Ascending aorta (tissue), 2 donors: ENCODE data around the gene IMPA2. TPM values are rescaled to one million over a fixed set of nuclear protein-coding genes. Genes with fewer than 3 reads are reported as not detected.
"Not testable (repeated sequence)": the region's sequence is repeated elsewhere in the genome, so short reads cannot be mapped to it uniquely, and the experiment has no call there.

Source experiments
- DNase-seq, 2 donors: peaks; one replicate each; pipeline ENCODE4 v3.0.0-alpha.2; 2019; ENCODE audit warnings: low spot score in 2 of 2
- H3K27ac ChIP-seq, 2 donors: fragments of 200-600 bp; sonication (generic); one replicate each; pipeline ENCODE4 v1.5.1; 2016 to 2017; ENCODE audit warnings: mild to moderate bottlenecking in 1 of 2
- H3K27me3 ChIP-seq: fragments of 200-600 bp; sonication (generic); one replicate; pipeline ENCODE4 v1.5.1; 2017
- H3K36me3 ChIP-seq, 2 donors: fragments of 200-600 bp; sonication (generic); one replicate each; pipeline ENCODE4 v1.5.1; 2016
- H3K4me1 ChIP-seq, 2 donors: fragments of 200-600 bp; sonication (generic); one replicate each; pipeline ENCODE4 v1.5.1; 2016 to 2017; ENCODE audit warnings: mild to moderate bottlenecking in 1 of 2
- H3K4me3 ChIP-seq, 2 donors: fragments of 200-600 bp; sonication (generic); one replicate each; pipeline ENCODE4 v1.5.1; 2016 to 2017; ENCODE audit warnings: mild to moderate bottlenecking in 1 of 2
- H3K9me3 ChIP-seq, 2 donors: fragments of 200-600 bp; sonication (generic); one replicate each; pipeline ENCODE4 v1.5.1; 2016
- intact Hi-C: fragments of 100-400 bp; cut with DNase I; formaldehyde crosslinking; loops from one replicate; pipeline ENCODE4 v1.15.1; 2023
- total RNA-seq: library from RNA; depleted of rRNA; stranded (reverse); fragments of >200 nt; gene quantifications from one replicate; pipeline ENCODE4 v1.1.0, GENCODE V29; 2016
- TF ChIP-seq, protein P1 (sequence below), 3 experiments: fragments of 200-600 bp in 2 of 3; fragments of 450-650 bp in 1 of 3; sonication (generic) in 2 of 3; IDR thresholded peaks; one replicate each; pipeline ENCODE4 v1.5.1; 2016 to 2019; ENCODE audit warnings: antibody characterized with exemption in 3 of 3, mild to moderate bottlenecking in 1 of 3, moderate library complexity in 1 of 3

The IMPA2 gene
- total RNA-seq, 1 donor from 2014 or later, result 43.4 TPM

GRCh38 chr18:12036201-12036751, 55.0 kb downstream of the IMPA2 start:
- TF ChIP-seq, protein P1, sequence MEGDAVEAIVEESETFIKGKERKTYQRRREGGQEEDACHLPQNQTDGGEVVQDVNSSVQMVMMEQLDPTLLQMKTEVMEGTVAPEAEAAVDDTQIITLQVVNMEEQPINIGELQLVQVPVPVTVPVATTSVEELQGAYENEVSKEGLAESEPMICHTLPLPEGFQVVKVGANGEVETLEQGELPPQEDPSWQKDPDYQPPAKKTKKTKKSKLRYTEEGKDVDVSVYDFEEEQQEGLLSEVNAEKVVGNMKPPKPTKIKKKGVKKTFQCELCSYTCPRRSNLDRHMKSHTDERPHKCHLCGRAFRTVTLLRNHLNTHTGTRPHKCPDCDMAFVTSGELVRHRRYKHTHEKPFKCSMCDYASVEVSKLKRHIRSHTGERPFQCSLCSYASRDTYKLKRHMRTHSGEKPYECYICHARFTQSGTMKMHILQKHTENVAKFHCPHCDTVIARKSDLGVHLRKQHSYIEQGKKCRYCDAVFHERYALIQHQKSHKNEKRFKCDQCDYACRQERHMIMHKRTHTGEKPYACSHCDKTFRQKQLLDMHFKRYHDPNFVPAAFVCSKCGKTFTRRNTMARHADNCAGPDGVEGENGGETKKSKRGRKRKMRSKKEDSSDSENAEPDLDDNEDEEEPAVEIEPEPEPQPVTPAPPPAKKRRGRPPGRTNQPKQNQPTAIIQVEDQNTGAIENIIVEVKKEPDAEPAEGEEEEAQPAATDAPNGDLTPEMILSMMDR (IDR thresholded peaks at IDR 0.05), result no peak
- H3K36me3 ChIP-seq, result peaks cover 0 to under 1% of the 10 kb centered on the region in 2 donors
- H3K4me3 ChIP-seq, result no peak overlapping the region
- no peak overlapping the region for H3K27ac ChIP-seq
- H3K4me1 ChIP-seq, result no peaks in the 10 kb centered on the region
- intact Hi-C loops, result loop anchor here (5.0 kb wide), 1 partner anchor 379 kb away; no protein-coding TSS in a partner anchor
- H3K9me3 ChIP-seq, result no peaks in the 10 kb centered on the region
- no peaks in the 10 kb centered on the region for H3K27me3 ChIP-seq
- DNase-seq, result no peak

DNA sequence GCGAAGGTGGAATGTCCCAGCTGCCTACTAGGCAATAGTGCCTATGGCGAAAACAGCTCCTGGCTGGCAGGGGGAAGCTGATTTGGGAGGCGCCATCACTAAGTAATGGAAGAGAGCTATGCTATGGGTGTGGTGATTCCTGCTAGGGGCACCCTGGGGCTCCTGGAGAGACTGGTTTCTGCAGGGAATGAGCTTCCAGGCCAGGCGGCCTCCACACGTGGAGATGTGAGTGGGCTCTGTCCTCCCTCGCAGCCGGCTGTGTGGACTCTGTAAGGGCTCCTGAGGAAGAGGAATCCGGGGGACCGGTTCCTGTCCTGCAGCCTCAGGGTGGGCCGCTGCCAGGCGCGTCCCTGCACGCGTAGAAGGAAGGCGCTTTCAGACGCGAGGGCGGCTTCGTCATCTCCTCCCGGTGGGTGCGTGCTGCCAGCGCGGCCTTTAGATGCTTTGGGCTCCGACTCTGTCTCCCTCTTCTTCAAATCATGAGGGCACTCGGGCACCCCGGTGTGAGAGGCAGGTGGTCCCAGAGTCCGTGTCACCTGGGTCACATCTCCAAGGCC, 56.9 kb downstream of the IMPA2 start:
- H3K27me3 ChIP-seq, result no peaks in the 10 kb centered on the region
- H3K4me1 ChIP-seq, result no peaks in the 10 kb centered on the region
- H3K9me3 ChIP-seq, result no peaks in the 10 kb centered on the region
- H3K4me3 ChIP-seq, result peak overlapping the region; percentile 57 to 74
- TF ChIP-seq, protein P1 (IDR thresholded peaks at IDR 0.05), result no peak
- DNase-seq, result no peak
- no peak overlapping the region for H3K27ac ChIP-seq
- intact Hi-C loops, result loop anchor here (5.0 kb wide), 1 partner anchor 381 kb away; no protein-coding TSS in a partner anchor
- no peaks in the 10 kb centered on the region for H3K36me3 ChIP-seq

GRCh38 chr18:12038639-12039539, 57.6 kb downstream of the IMPA2 start:
- Histone ChIP-seq H3K27me3 (no peaks in the 10 kb centered on the region), H3K4me1 (no peaks in the 10 kb centered on the region), H3K9me3 (no peaks in the 10 kb centered on the region), H3K36me3 (no peaks in the 10 kb centered on the region), H3K4me3 (peak overlapping the region; percentile 57 to 74), H3K27ac (no peak overlapping the region)
- DNase-seq, result peak; percentile 25 to 91
- intact Hi-C loops, result loop anchor here (1.0 to 5.0 kb wide), 3 partner anchors 101 to 382 kb away; partner anchors contain the start of gene MPPE1
- TF ChIP-seq, protein P1 (IDR thresholded peaks at IDR 0.05), result peak; percentile 95 to 100 (median 99)

GRCh38 chr18:12039540-12039930, 58.2 kb downstream of the IMPA2 start:
- H3K27me3 ChIP-seq, H3K4me1 ChIP-seq, DNase-seq, H3K9me3 ChIP-seq, H3K27ac ChIP-seq, H3K4me3 ChIP-seq, H3K36me3 ChIP-seq: not testable (repeated sequence)
- intact Hi-C loops, result loop anchor here (1.0 to 5.0 kb wide), 3 partner anchors 101 to 382 kb away; partner anchors contain the start of gene MPPE1

DNA sequence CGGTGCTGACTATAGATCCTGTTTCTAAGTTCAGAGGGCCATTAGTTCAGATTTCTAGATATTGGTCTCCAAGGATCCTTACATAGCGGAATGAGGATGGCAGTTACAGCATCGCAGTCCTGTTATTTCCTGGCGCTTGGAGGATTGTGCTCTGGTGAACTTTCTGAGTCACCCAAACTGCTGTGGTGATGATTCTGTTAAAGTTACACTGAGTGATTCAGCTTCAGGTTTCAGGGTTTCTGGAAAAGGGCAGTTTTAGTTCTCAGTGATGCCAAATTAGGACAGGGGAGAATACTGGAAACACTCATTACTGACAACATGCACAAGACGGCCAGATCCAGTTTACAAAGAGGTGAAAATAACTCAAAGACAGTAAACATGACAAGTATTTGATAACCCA, 60.3 kb downstream of the IMPA2 start:
- Histone ChIP-seq H3K4me3 (no peak overlapping the region), H3K27me3 (no peaks in the 10 kb centered on the region), H3K36me3 (no peaks in the 10 kb centered on the region), H3K9me3 (no peaks in the 10 kb centered on the region), H3K27ac (no peak overlapping the region), H3K4me1 (no peaks in the 10 kb centered on the region)
- no peak for DNase-seq
- intact Hi-C loops, result no loop called here
- TF ChIP-seq, protein P1 (IDR thresholded peaks at IDR 0.05), result no peak

DNA sequence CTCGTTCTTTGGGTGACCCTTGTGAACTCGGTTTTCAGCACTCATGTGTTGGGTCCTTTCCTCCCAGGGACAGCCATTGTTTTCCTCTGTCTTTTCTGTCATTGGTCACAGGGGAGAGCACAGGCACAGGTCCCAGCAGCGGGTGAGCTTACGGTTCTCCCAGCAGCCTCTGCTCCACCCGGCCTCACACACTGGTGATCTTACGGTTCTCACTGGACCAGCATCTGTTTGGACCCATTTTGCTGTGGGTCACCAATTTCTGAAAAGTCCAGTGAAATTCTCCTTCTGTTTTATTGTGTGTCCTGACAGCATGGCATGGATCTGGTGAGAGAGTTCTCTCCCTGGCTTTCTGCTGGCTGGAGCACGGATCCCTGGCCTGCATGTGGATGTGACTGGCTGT, 62.5 kb downstream of the IMPA2 start:
- Histone ChIP-seq H3K27ac (no peak overlapping the region), H3K4me3 (no peak overlapping the region), H3K27me3 (no peaks in the 10 kb centered on the region), H3K36me3 (no peaks in the 10 kb centered on the region), H3K9me3 (no peaks in the 10 kb centered on the region), H3K4me1 (no peaks in the 10 kb centered on the region)
- intact Hi-C loops, result no loop called here
- DNase-seq, result no peak
- TF ChIP-seq, protein P1 (IDR thresholded peaks at IDR 0.05), result no peak
